ENCODE results near the gene CNRIP1. TPM values are rescaled to one million over a fixed set of nuclear protein-coding genes. Genes with fewer than 3 reads are reported as not detected.

CNRIP1 gene
- polyA plus RNA-seq, 3 donors from 2014 or later, result not detected

- DNase-seq, result no peak
- no peak overlapping the region for H3K4me3 Mint-ChIP-seq
- no peaks in the 10 kb centered on the region for H3K36me3 Mint-ChIP-seq
- peaks cover 0 to 2% (median 1%) of the 10 kb centered on the region in 3 donors for H3K27me3 Mint-ChIP-seq (ENCODE audit: low read depth in 3 of 3)
- H3K4me1 Mint-ChIP-seq, result peaks cover 10% of the 10 kb centered on the region in 2 donors
- no peaks in the 10 kb centered on the region for H3K9me3 Mint-ChIP-seq
- no peak overlapping the region for H3K27ac Mint-ChIP-seq
Measured at GRCh38 chr2:68293755-68294154, 26.0 kb downstream of the CNRIP1 start.

- Mint-ChIP-seq H3K27ac (no peak overlapping the region), H3K4me1 (peaks cover 10% of the 10 kb centered on the region in 2 donors), H3K27me3 (ENCODE audit: low read depth in 3 of 3) (peaks cover 0 to 6% (median 0%) of the 10 kb centered on the region in 3 donors), H3K4me3 (no peak overlapping the region), H3K36me3 (no peaks in the 10 kb centered on the region), H3K9me3 (no peaks in the 10 kb centered on the region)
- no peak for DNase-seq
Measured at GRCh38 chr2:68293024-68293423, 26.7 kb downstream of the CNRIP1 start.

- Mint-ChIP-seq H3K4me1 (peaks cover 10% of the 10 kb centered on the region in 2 donors), H3K9me3 (no peaks in the 10 kb centered on the region), H3K27me3 (ENCODE audit: low read depth in 3 of 3) (peaks cover 0 to 6% (median 0%) of the 10 kb centered on the region in 3 donors), H3K4me3 (no peak overlapping the region), H3K27ac (no peak overlapping the region), H3K36me3 (no peaks in the 10 kb centered on the region)
- DNase-seq, result peak in 1 of 3 donors; percentile 15
Measured at GRCh38 chr2:68292108-68292710, 27.5 kb downstream of the CNRIP1 start.

GRCh38 chr2:68291314-68291713 lies 28.4 kb downstream of the CNRIP1 start:
- Mint-ChIP-seq H3K36me3 (no peaks in the 10 kb centered on the region), H3K9me3 (no peaks in the 10 kb centered on the region), H3K4me3 (no peak overlapping the region), H3K27me3 (ENCODE audit: low read depth in 3 of 3) (peaks cover 0 to 6% (median 0%) of the 10 kb centered on the region in 3 donors), H3K27ac (no peak overlapping the region), H3K4me1 (peaks cover 10% of the 10 kb centered on the region in 2 donors)
- no peak for DNase-seq

- peaks cover 10% of the 10 kb centered on the region in 2 donors for H3K4me1 Mint-ChIP-seq
- H3K9me3 Mint-ChIP-seq, result no peaks in the 10 kb centered on the region
- peaks cover 0 to 6% (median 0%) of the 10 kb centered on the region in 3 donors for H3K27me3 Mint-ChIP-seq (ENCODE audit: low read depth in 3 of 3)
- H3K36me3 Mint-ChIP-seq, result no peaks in the 10 kb centered on the region
- H3K4me3 Mint-ChIP-seq, result no peak overlapping the region
- no peak for DNase-seq
- H3K27ac Mint-ChIP-seq, result no peak overlapping the region
Measured at GRCh38 chr2:68290901-68291300, 28.8 kb downstream of the CNRIP1 start.

GRCh38 chr2:68287580-68288441 lies 31.9 kb downstream of the CNRIP1 start:
- Mint-ChIP-seq H3K4me3 (no peak overlapping the region), H3K9me3 (no peaks in the 10 kb centered on the region), H3K27me3 (ENCODE audit: low read depth in 3 of 3) (peaks cover 0 to 9% (median 0%) of the 10 kb centered on the region in 3 donors), H3K27ac (no peak overlapping the region), H3K36me3 (no peaks in the 10 kb centered on the region), H3K4me1 (no peaks in the 10 kb centered on the region)
- no peak for DNase-seq

- Mint-ChIP-seq H3K27me3 (ENCODE audit: low read depth in 3 of 3) (peaks cover 0 to 7% (median 0%) of the 10 kb centered on the region in 3 donors), H3K4me3 (no peak overlapping the region), H3K27ac (no peak overlapping the region), H3K4me1 (peaks cover 0 to 3% of the 10 kb centered on the region in 2 donors), H3K9me3 (no peaks in the 10 kb centered on the region), H3K36me3 (no peaks in the 10 kb centered on the region)
- DNase-seq, result no peak
Measured at GRCh38 chr2:68284896-68285295, 34.9 kb downstream of the CNRIP1 start.

- no peak overlapping the region for H3K27ac Mint-ChIP-seq
- H3K9me3 Mint-ChIP-seq, result no peaks in the 10 kb centered on the region
- no peak overlapping the region for H3K4me3 Mint-ChIP-seq
- peaks cover under 1 to 4% (median 2%) of the 10 kb centered on the region in 3 donors for H3K27me3 Mint-ChIP-seq (ENCODE audit: low read depth in 3 of 3)
- no peak for DNase-seq
- peaks cover 0 to 3% of the 10 kb centered on the region in 2 donors for H3K4me1 Mint-ChIP-seq
- H3K36me3 Mint-ChIP-seq, result no peaks in the 10 kb centered on the region
Measured at GRCh38 chr2:68283419-68283812, 36.3 kb downstream of the CNRIP1 start.

GRCh38 chr2:68282811-68283418 lies 36.8 kb downstream of the CNRIP1 start:
- H3K36me3 Mint-ChIP-seq, result no peaks in the 10 kb centered on the region
- no peaks in the 10 kb centered on the region for H3K9me3 Mint-ChIP-seq
- DNase-seq, result peak; percentile 12 to 43 (median 42)
- H3K4me1 Mint-ChIP-seq, result peaks cover 0 to 3% of the 10 kb centered on the region in 2 donors
- H3K4me3 Mint-ChIP-seq, result no peak overlapping the region
- peaks cover 2 to 5% (median 3%) of the 10 kb centered on the region in 3 donors for H3K27me3 Mint-ChIP-seq (ENCODE audit: low read depth in 3 of 3)
- H3K27ac Mint-ChIP-seq, result no peak overlapping the region

- H3K4me3 Mint-ChIP-seq, result no peak overlapping the region
- H3K36me3 Mint-ChIP-seq, result no peaks in the 10 kb centered on the region
- no peak for DNase-seq
- H3K27ac Mint-ChIP-seq, result no peak overlapping the region
- peaks cover 0 to 3% of the 10 kb centered on the region in 2 donors for H3K4me1 Mint-ChIP-seq
- no peaks in the 10 kb centered on the region for H3K9me3 Mint-ChIP-seq
- peaks cover 3 to 5% (median 4%) of the 10 kb centered on the region in 3 donors for H3K27me3 Mint-ChIP-seq (ENCODE audit: low read depth in 3 of 3)
Measured at GRCh38 chr2:68280796-68281195, 39.0 kb downstream of the CNRIP1 start.

- Mint-ChIP-seq H3K4me1 (peaks cover 0 to 3% of the 10 kb centered on the region in 2 donors), H3K27ac (no peak overlapping the region), H3K4me3 (no peak overlapping the region), H3K36me3 (no peaks in the 10 kb centered on the region), H3K9me3 (no peaks in the 10 kb centered on the region), H3K27me3 (ENCODE audit: low read depth in 3 of 3) (peaks cover 3 to 5% (median 4%) of the 10 kb centered on the region in 3 donors)
- DNase-seq, result no peak
Measured at GRCh38 chr2:68280348-68280747, 39.4 kb downstream of the CNRIP1 start.

GRCh38 chr2:68279691-68280090 lies 40.1 kb downstream of the CNRIP1 start:
- H3K9me3 Mint-ChIP-seq, result no peaks in the 10 kb centered on the region
- H3K4me3 Mint-ChIP-seq, result no peak overlapping the region
- H3K4me1 Mint-ChIP-seq, result peaks cover 0 to 3% of the 10 kb centered on the region in 2 donors
- H3K27me3 Mint-ChIP-seq (ENCODE audit: low read depth in 3 of 3), result peaks cover 3 to 5% (median 4%) of the 10 kb centered on the region in 3 donors
- no peak for DNase-seq
- no peak overlapping the region for H3K27ac Mint-ChIP-seq
- H3K36me3 Mint-ChIP-seq, result no peaks in the 10 kb centered on the region

GRCh38 chr2:68278169-68278568 lies 41.6 kb downstream of the CNRIP1 start:
- no peak overlapping the region for H3K4me3 Mint-ChIP-seq
- H3K27me3 Mint-ChIP-seq (ENCODE audit: low read depth in 3 of 3), result peaks cover 3 to 7% (median 5%) of the 10 kb centered on the region in 3 donors
- peaks cover 0 to 3% of the 10 kb centered on the region in 2 donors for H3K4me1 Mint-ChIP-seq
- DNase-seq, result no peak
- no peak overlapping the region for H3K27ac Mint-ChIP-seq
- no peaks in the 10 kb centered on the region for H3K36me3 Mint-ChIP-seq
- H3K9me3 Mint-ChIP-seq, result no peaks in the 10 kb centered on the region

GRCh38 chr2:68274022-68274421 lies 45.7 kb downstream of the CNRIP1 start:
- H3K9me3 Mint-ChIP-seq, result no peaks in the 10 kb centered on the region
- H3K4me1 Mint-ChIP-seq, result no peaks in the 10 kb centered on the region
- no peak for DNase-seq
- no peak overlapping the region for H3K27ac Mint-ChIP-seq
- no peak overlapping the region for H3K4me3 Mint-ChIP-seq
- peaks cover 4 to 11% (median 6%) of the 10 kb centered on the region in 3 donors for H3K27me3 Mint-ChIP-seq (ENCODE audit: low read depth in 3 of 3)
- H3K36me3 Mint-ChIP-seq, result no peaks in the 10 kb centered on the region

Measured in immature natural killer cell (primary cell).